Measurements from ENCODE around the gene SNAPC2. TPM values are rescaled to one million over a fixed set of nuclear protein-coding genes. Genes with fewer than 3 reads are reported as not detected.

The SNAPC2 gene
- total and polyA plus RNA-seq, 2 of the 13 experiments (the other 11 are each of a cell fraction or from before 2014, with no cell fraction given): 10.2 to 12.7 TPM

DNA sequence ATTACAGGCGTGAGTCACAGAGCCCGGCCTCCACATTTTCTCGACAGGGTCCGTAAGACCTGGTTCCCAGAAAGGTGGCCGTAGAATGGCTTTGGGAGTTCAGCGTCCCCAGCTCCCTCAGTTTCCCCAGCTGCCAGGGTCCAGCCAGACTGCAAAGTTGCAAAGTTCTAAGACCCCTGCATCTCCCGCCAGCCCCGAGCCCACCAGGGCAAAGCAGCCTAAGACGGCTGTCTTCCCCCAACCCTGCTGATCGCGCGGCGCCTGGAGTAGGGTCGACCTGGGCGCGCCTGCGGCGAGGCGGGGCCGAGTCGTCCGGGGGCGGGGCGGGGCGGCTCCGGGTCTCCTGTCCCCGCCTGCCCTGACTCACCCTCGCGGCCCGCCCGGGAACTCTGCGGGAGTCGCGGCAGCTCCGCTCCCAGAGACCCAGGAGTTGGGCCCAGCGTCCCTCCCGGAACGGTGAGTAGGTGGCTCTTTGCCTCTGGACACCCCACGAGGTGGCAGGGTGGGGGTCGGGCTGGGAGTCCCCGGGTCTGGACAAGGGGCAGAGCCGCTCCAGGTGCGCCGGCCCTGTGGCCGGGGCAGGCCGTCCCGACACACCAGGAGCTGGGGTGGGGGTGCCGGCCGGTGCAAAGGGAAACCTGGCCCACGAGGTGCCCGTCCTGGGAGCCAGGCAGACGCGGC lies 31.9 kb upstream of the SNAPC2 start, which contains the start of gene LRRC8E (continued):
- no peak for TF ChIP-seq RCOR2 (CRISPR knock-in tag; IDR thresholded peaks at IDR 0.05)
- TF ChIP-seq, protein P1, sequence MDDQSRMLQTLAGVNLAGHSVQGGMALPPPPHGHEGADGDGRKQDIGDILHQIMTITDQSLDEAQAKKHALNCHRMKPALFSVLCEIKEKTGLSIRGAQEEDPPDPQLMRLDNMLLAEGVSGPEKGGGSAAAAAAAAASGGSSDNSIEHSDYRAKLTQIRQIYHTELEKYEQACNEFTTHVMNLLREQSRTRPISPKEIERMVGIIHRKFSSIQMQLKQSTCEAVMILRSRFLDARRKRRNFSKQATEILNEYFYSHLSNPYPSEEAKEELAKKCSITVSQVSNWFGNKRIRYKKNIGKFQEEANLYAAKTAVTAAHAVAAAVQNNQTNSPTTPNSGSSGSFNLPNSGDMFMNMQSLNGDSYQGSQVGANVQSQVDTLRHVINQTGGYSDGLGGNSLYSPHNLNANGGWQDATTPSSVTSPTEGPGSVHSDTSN (CRISPR knock-in tag; IDR thresholded peaks at IDR 0.05; ENCODE audit: borderline replicate concordance): 0 out of 2 replicates have a peak, but pooled peaks have one; percentile 36
- peak; percentile 87 for TF ChIP-seq ZNF441 (CRISPR knock-in tag; IDR thresholded peaks at IDR 0.05; ENCODE audit: borderline replicate concordance)
- peak; percentile 84; the same call in 1 of the 2 replicates for TF ChIP-seq ZBED4 (CRISPR knock-in tag; IDR thresholded peaks at IDR 0.05; ENCODE audit: borderline replicate concordance)
- TF ChIP-seq NFKBIZ (CRISPR knock-in tag; IDR thresholded peaks at IDR 0.05): 0 out of 2 replicates have a peak, but pooled peaks have one; percentile 57
- TF ChIP-seq PRDM15 (CRISPR knock-in tag; IDR thresholded peaks at IDR 0.05): peak; percentile 55; the same call in 1 of the 2 replicates
- peak; percentile 42; the same call in 1 of the 2 replicates for TF ChIP-seq HES4 (CRISPR knock-in tag; IDR thresholded peaks at IDR 0.05; ENCODE audit: borderline replicate concordance)
- 0 out of 2 replicates have a peak, but pooled peaks have one; percentile 30 for TF ChIP-seq ZSCAN29 (CRISPR knock-in tag; conservative IDR thresholded peaks at IDR 0.05)
- TF ChIP-seq, protein P2, sequence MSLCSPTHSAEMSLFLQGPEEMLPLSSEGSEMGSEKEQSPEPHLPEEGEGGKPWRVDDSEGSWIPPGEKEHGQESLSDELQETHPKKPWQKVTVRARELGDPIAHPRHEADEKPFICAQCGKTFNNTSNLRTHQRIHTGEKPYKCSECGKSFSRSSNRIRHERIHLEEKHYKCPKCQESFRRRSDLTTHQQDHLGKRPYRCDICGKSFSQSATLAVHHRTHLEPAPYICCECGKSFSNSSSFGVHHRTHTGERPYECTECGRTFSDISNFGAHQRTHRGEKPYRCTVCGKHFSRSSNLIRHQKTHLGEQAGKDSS (CRISPR knock-in tag; IDR thresholded peaks at IDR 0.05; ENCODE audit: borderline replicate concordance, low read depth): peak; percentile 17; the same call in 1 of the 2 replicates
- TF ChIP-seq POLR2G (IDR thresholded peaks at IDR 0.05; ENCODE audit: low read depth, low read length): peak; percentile 77
- peak; percentile 44 for TF ChIP-seq ARID5B (CRISPR knock-in tag; IDR thresholded peaks at IDR 0.05)
- TF ChIP-seq, protein P3, sequence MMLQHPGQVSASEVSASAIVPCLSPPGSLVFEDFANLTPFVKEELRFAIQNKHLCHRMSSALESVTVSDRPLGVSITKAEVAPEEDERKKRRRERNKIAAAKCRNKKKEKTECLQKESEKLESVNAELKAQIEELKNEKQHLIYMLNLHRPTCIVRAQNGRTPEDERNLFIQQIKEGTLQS (CRISPR knock-in tag; IDR thresholded peaks at IDR 0.05): no peak
- TF ChIP-seq RARA (CRISPR knock-in tag; IDR thresholded peaks at IDR 0.05): 0 out of 2 replicates have a peak, but pooled peaks have one; percentile 9
